Peyer's patch (tissue), 4 donors: ENCODE data around the gene WRAP53.
A peak's percentile ranks its signal among the peaks of the same experiment; 100 is the strongest.

Source experiments
- CTCF ChIP-seq, 6 experiments: fragments of 450-650 bp in 4 of 6; fragments of 200-600 bp in 2 of 6; sonication (generic) in 1 of 6; IDR thresholded peaks; one replicate each; pipeline ENCODE4 v1.5.1; 2017 to 2019; ENCODE audit warnings: antibody characterized with exemption in 6 of 6, mild to moderate bottlenecking in 3 of 6, moderate library complexity in 1 of 6
- POLR2A ChIP-seq, 2 donors: fragments of 450-650 bp; IDR thresholded peaks; one replicate each; pipeline ENCODE4 v1.5.1; 2017; ENCODE audit warnings: antibody characterized with exemption in 2 of 2, mild to moderate bottlenecking in 2 of 2, moderate library complexity in 2 of 2

GRCh38 chr17:7685533-7686221 is 2.6 kb upstream of the WRAP53 start:
- peak; percentile 67 to 75 for TF ChIP-seq POLR2A (IDR thresholded peaks at IDR 0.05)
- no peak for TF ChIP-seq CTCF (IDR thresholded peaks at IDR 0.05)
